Panc1 (cell line): ENCODE results near the gene FAM168B. TPM values are rescaled to one million over a fixed set of nuclear protein-coding genes. Genes with fewer than 3 reads are reported as not detected.
A peak's percentile ranks its signal among the peaks of the same experiment; 100 is the strongest.

Experiments used
- ATAC-seq: fragments of 200-7000 bp; cut with Tn5 transposase; 2 replicates; pipeline ENCODE4 v1.9.1; 2020; ENCODE audit warnings: mild to moderate bottlenecking, moderate library complexity
- BruUV-seq: library from RNA; stranded (reverse); fragments of 400-500 nt; replicated peaks from 2 replicates; lab custom pipeline; 2021; lab: Mats Ljungman, UMichigan
- CTCF ChIA-PET: fragments of 300-600 bp; sonication (Branson Sonifier 250); formaldehyde crosslinking; loops from one replicate; lab custom pipeline; 2022; ENCODE audit warnings: antibody characterized with exemption; lab: Charles Lee
- POLR2A ChIA-PET: fragments of 300-600 bp; sonication (Branson Sonifier 250); formaldehyde crosslinking; loops from one replicate; lab custom pipeline; 2022; ENCODE audit warnings: antibody characterized with exemption; lab: Charles Lee
- DNase-seq: peaks from one replicate; pipeline ENCODE4 v3.0.0-alpha.2; 2010; ENCODE audit warnings: low read depth, low spot score
- H3K27ac ChIP-seq: 2 replicates; pipeline ENCODE4 v1.5.1; 2011; ENCODE audit warnings: mild to moderate bottlenecking, low read length, inconsistent platforms
- H3K27me3 ChIP-seq: fragments of 200-500 bp; sonication (Bioruptor generic); 2 replicates; pipeline ENCODE4 v1.6.0; 2014; ENCODE audit warnings: low read length, inconsistent platforms; ENCODE audit not compliant: control insufficient read depth, insufficient read depth
- H3K36me3 ChIP-seq: fragments of 200-500 bp; sonication (Bioruptor generic); 2 replicates; pipeline ENCODE4 v1.5.1; 2014; ENCODE audit warnings: inconsistent platforms, mild to moderate bottlenecking, low read length, moderate library complexity; ENCODE audit not compliant: control insufficient read depth, insufficient read depth
- H3K4me1 ChIP-seq: 2 replicates; pipeline ENCODE4 v1.5.1; 2011; ENCODE audit warnings: inconsistent platforms, mild to moderate bottlenecking, low read length, moderate library complexity; ENCODE audit not compliant: control insufficient read depth, insufficient read depth
- H3K4me3 ChIP-seq, 2 experiments: 2 replicates each; pipeline ENCODE4 v1.5.1; 2011 to 2012; ENCODE audit warnings: low read depth in 2 of 2, low read length in 2 of 2, mild to moderate bottlenecking in 2 of 2, inconsistent platforms in 1 of 2, moderate library complexity in 1 of 2
- H3K9me3 ChIP-seq: fragments of 200-500 bp; sonication (Bioruptor generic); 2 replicates; pipeline ENCODE4 v1.5.1; 2014; ENCODE audit warnings: low read depth, mild to moderate bottlenecking, inconsistent platforms, low read length, moderate library complexity; ENCODE audit not compliant: control insufficient read depth, insufficient read depth
- CTCF ChIP-seq: fragments of 450-650 bp; IDR thresholded peaks from 2 replicates; pipeline ENCODE4 v1.5.1; 2017; ENCODE audit warnings: mild to moderate bottlenecking
- POLR2AphosphoS5 ChIP-seq: IDR thresholded peaks from 2 replicates; pipeline ENCODE4 v1.6.1; 2012; ENCODE audit warnings: mild to moderate bottlenecking, low read depth, low read length, moderate library complexity
- REST ChIP-seq, 2 experiments: IDR thresholded peaks; 2 replicates each; pipeline ENCODE4 v1.6.1; 2011 to 2012; ENCODE audit warnings: low read depth in 2 of 2, control low read depth in 1 of 2, low read length in 1 of 2, mild to moderate bottlenecking in 1 of 2, moderate library complexity in 1 of 2; ENCODE audit not compliant: insufficient read depth in 1 of 2
- SIN3A ChIP-seq: IDR thresholded peaks from 2 replicates; pipeline ENCODE4 v1.6.1; 2012; ENCODE audit warnings: low read depth, mild to moderate bottlenecking, low read length, moderate library complexity, borderline replicate concordance; ENCODE audit not compliant: insufficient read depth
- TCF7L2 ChIP-seq: IDR thresholded peaks from 2 replicates; pipeline ENCODE4 v1.6.1; 2011; ENCODE audit warnings: mild to moderate bottlenecking, low read depth, low read length, inconsistent platforms
- in situ Hi-C: cut with HindIII; loops from 2 replicates; pipeline ENCODE4 v1.10.0; 2016; ENCODE audit warnings: low sequenced_read_pairs, low pct_unique_long_range_greater_than_20kb
- intact Hi-C: fragments of 100-400 bp; cut with micrococcal nuclease; formaldehyde crosslinking; loops from one replicate; pipeline ENCODE4 v1.10.0; 2022; ENCODE audit not compliant: unreplicated experiment
- total RNA-seq: library from RNA; stranded (reverse); gene quantifications from one replicate; pipeline ENCODE4 v1.2.1, GENCODE V29; 2021; ENCODE audit not compliant: unreplicated experiment

Gene FAM168B
- total RNA-seq, 1 experiment from 2014 or later: 137 TPM

- Histone ChIP-seq H3K9me3 (no peaks in the 10 kb centered on the region), H3K27ac (no peak overlapping the region), H3K4me1 (no peaks in the 10 kb centered on the region), H3K27me3 (no peaks in the 10 kb centered on the region), H3K4me3 (no peak overlapping the region), H3K36me3 (no peaks in the 10 kb centered on the region)
- BruUV-seq: no TSS peak
- ATAC-seq: no peak
- no peak for DNase-seq
- ChIA-PET POLR2A (no interaction called here), CTCF (no interaction called here)
- TF ChIP-seq TCF7L2 (no peak), POLR2AphosphoS5 (no peak), CTCF (no peak), REST (IDR thresholded peaks at IDR 0.05; ENCODE audit: insufficient read depth in 1 of 2, low read depth in 2 of 2, low read length in 1 of 2) (no peak), SIN3A (no peak)
- in situ Hi-C loops (no loop called here), intact Hi-C loops (no loop called here)
Measured at GRCh38 chr2:131038258-131039100, 54.8 kb downstream of the FAM168B start.

- in situ Hi-C loops (no loop called here), intact Hi-C loops (no loop called here)
- no peaks in the 10 kb centered on the region for H3K9me3 ChIP-seq
- 0 out of 2 replicates have a peak, but pooled peaks have one; percentile 13 for ATAC-seq
- BruUV-seq: no TSS peak
- H3K4me1 ChIP-seq: no peaks in the 10 kb centered on the region
- no peak overlapping the region for H3K27ac ChIP-seq
- TF ChIP-seq POLR2AphosphoS5 (no peak), TCF7L2 (no peak), REST (IDR thresholded peaks at IDR 0.05; ENCODE audit: insufficient read depth in 1 of 2, low read depth in 2 of 2, low read length in 1 of 2) (no peak), SIN3A (no peak), CTCF (no peak)
- H3K36me3 ChIP-seq: no peaks in the 10 kb centered on the region
- CTCF ChIA-PET: no interaction called here
- no peak for DNase-seq
- no peaks in the 10 kb centered on the region for H3K27me3 ChIP-seq
- POLR2A ChIA-PET: no interaction called here
- H3K4me3 ChIP-seq: no peak overlapping the region
Measured at GRCh38 chr2:131037398-131038257, 55.6 kb downstream of the FAM168B start.
